ENCODE results near the gene NCOA1.

- TF ChIP-seq CTCF (IDR thresholded peaks at IDR 0.05; ENCODE audit: borderline replicate concordance, extremely low read depth, low read length, poor library complexity, severe bottlenecking) (no peak), EZH2 (IDR thresholded peaks at IDR 0.05; ENCODE audit: borderline replicate concordance, low read depth, low read length, severe bottlenecking) (no peak)
These were observed 265.7 kb downstream of the NCOA1 start for GRCh38 chr2:24756789-24757188.
